ACHN (cell line): Measurements from ENCODE around the gene IARS2.
"Not testable (repeated sequence)": the region's sequence is repeated elsewhere in the genome, so short reads cannot be mapped to it uniquely, and the experiment has no call there.

Source experiments
- DNase-seq: peaks from one replicate; pipeline ENCODE4 v3.0.0-alpha.2; 2015
- in situ Hi-C: cut with HindIII; loops from 2 replicates; pipeline ENCODE4 v1.10.0; 2017; ENCODE audit warnings: low sequenced_read_pairs, low pct_ligation_motif_present, low pct_unique_long_range_greater_than_20kb

IARS2 gene

GRCh38 chr1:220094016-220094911 is at the start of gene IARS2:
Gene IARS2 (plus strand): TSS chr1:220094132. CDS start chr1:220094217, 85 bp downstream.
- in situ Hi-C loops, result no loop called here
- peak; percentile 91 for DNase-seq

- no peak for DNase-seq
- in situ Hi-C loops, result no loop called here
These were observed 49.1 kb upstream of the IARS2 start for GRCh38 chr1:220044678-220045355.

DNA sequence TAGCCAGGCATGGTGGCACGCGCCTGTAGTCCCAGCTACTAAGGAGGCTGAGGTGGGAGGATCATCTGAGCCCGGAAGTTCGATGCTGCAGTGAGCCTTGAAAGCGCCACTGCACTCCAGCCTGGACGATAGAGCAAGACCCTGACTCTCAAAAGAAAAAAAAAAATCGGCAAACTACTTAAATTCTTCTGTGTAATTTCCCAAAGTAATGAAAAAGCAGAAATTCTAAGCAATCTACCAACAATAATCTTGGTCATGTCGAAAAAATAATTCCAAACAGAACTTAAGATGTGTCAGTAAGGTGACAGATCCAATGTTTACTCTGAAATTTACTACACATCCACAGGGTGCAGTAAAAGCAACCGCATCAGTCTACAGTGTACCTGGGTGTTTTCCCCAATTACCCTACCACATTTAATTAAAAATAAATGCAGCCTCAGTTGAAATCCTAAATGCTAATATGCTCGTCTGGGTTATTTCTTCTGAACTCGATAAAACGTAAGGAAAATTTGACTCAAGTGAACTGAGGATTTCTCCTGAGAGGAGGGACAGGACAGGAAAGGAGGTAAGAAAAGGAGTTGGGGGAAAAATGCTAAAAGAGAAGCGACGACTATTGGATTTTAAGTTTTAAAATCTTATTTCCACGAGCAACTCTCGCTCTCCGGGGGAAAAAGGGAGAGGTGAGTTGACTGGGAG is 48.4 kb upstream of the IARS2 start:
- in situ Hi-C loops, result no loop called here
- DNase-seq, result peak; percentile 24

- in situ Hi-C loops, result no loop called here
- peak; percentile 99 for DNase-seq
These were observed 47.6 kb upstream of the IARS2 start, which contains the start of gene EPRS1 for GRCh38 chr1:220046052-220046930. Gene EPRS1 (minus strand): TSS chr1:220046505. CDS start chr1:220046388, 117 bp downstream.

- in situ Hi-C loops, result no loop called here
These were observed 37.6 kb upstream of the IARS2 start for GRCh38 chr1:220056374-220056773.

DNA sequence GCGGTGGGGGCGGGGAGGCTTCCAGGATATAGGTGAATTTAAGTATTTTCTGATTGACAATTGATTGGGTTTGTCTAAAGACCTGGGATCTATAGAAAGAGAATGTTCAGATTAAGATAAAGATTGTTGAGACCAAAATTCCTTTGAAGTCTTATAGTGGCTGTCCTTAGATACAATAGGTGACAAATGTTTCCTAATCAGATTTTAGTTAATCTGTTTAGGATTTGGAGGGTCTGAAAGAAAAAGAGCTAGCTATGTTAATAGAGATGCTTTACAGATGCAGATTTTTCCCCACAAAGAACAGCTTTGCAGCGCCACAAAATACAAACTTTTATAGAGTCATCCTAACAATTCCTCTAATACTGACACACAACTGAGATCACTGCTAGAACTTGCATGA is 33.1 kb upstream of the IARS2 start:
- DNase-seq, result no peak
- in situ Hi-C loops, result no loop called here

More at GRCh38 chr1:220056374-220056773, 37.6 kb upstream of the IARS2 start:
- no peak for DNase-seq

GRCh38 chr1:220062629-220063028 is 31.3 kb upstream of the IARS2 start:
- in situ Hi-C loops, result no loop called here
- no peak for DNase-seq

DNA sequence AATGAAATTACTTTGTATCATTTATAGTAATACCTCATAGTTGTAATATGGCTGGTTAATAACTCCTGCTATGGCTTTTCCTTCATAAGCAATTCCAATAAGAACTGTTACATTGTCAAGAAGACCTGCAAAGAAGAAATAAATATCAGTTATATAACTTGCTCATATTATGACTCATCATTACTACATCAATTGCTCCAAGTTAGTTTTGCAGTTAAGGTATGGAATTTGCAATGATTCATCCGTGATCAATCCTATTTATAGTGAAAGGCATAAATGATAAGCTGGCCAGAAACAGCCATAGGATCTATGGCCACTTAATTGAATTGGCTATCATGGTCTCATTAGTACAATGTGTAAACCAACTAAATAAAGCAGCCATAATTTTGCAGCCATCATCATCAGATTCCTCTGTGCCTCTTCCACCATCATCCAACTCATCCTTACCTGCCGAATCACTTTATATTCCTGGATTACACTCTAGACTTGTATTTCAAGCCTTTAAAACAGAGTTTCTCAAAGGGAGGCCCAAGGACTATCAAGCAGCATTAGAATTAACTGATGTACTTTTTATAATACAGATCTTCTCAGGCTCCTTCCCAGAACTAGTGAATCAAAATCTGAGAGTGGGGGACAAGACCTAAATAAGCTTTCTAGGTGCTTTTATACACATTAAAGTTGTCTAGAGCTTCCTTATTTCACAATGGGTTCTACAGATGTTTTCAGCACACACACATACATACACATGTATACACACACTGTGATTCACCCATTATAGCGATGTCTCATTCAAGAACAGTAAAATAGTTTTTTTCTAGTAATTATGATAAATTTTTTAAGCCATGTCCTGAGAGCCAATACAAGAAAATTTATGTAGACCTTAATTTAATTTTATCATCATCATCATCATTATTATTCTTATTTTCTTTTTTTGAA is 26.4 kb upstream of the IARS2 start:
- DNase-seq, result no peak
- in situ Hi-C loops, result no loop called here

- in situ Hi-C loops, result no loop called here
- DNase-seq, result no peak
These were observed 16.8 kb upstream of the IARS2 start for GRCh38 chr1:220076861-220077762.

GRCh38 chr1:220077887-220078286 is 16.0 kb upstream of the IARS2 start:
- no peak for DNase-seq
- in situ Hi-C loops, result no loop called here

GRCh38 chr1:220084460-220084859 is 9.5 kb upstream of the IARS2 start:
- in situ Hi-C loops, result no loop called here
- no peak for DNase-seq

DNA sequence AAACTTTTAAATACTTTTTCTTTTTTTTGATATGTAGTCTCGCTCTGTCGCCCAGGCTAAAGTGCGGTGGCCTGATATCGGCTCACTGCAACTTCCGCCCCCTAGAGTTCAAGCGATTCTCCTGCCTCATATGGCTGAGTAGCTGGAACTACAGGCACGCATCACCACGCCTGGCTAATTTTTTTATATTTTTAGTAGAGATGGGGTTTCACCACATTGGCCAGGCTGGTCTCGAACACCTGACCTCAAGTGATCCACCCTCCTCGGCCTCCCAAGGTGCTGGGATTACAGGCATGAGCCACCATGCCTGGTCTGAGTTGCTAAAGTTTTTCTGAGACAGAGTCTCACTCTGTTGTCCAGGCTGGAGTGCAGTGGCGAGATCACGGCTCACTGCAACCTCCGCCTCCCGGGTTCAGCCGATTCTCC is 7.7 kb upstream of the IARS2 start:
- in situ Hi-C loops, result not testable (repeated sequence)
- DNase-seq, result peak; percentile 17

GRCh38 chr1:220089650-220090556 is 4.0 kb upstream of the IARS2 start, which contains the start of gene BPNT1:
Gene BPNT1 (minus strand): TSS chr1:220089788. CDS start chr1:220079846, 9,942 bp downstream.
- peak; percentile 97 for DNase-seq
- in situ Hi-C loops, result no loop called here

- in situ Hi-C loops, result no loop called here
- DNase-seq, result no peak
These were observed 1.2 kb upstream of the IARS2 start for GRCh38 chr1:220092694-220093093.

GRCh38 chr1:220093361-220094015 is 444 bp upstream of the IARS2 start:
- no peak for DNase-seq
- in situ Hi-C loops, result no loop called here
